Stomach (tissue), 4 donors: ENCODE measurements around the gene MIPEP.

Experiments used
- CTCF ChIP-seq, 7 experiments: fragments of 450-650 bp in 4 of 7; fragments of 200-600 bp in 3 of 7; sonication (generic) in 3 of 7; IDR thresholded peaks; one replicate each; pipeline ENCODE4 v1.5.1; 2016 to 2019; ENCODE audit warnings: antibody characterized with exemption in 7 of 7, control low read depth in 2 of 7, mild to moderate bottlenecking in 1 of 7
- EP300 ChIP-seq: sonication (generic); formaldehyde crosslinking; IDR thresholded peaks from one replicate; pipeline ENCODE4 v1.6.1; 2017; ENCODE audit warnings: antibody characterized with exemption
- POLR2A ChIP-seq, 4 donors: fragments of 450-650 bp; IDR thresholded peaks; one replicate each; pipeline ENCODE4 v1.6.1; 2016; ENCODE audit warnings: antibody characterized with exemption in 4 of 4, control low read depth in 2 of 4, mild to moderate bottlenecking in 1 of 4, moderate library complexity in 1 of 4
- POLR2AphosphoS5 ChIP-seq, 3 donors: sonication (generic); formaldehyde crosslinking; IDR thresholded peaks; one replicate each; pipeline ENCODE4 v1.6.1; 2016; ENCODE audit warnings: antibody characterized with exemption in 3 of 3

- TF ChIP-seq CTCF (IDR thresholded peaks at IDR 0.05), result no peak
- TF ChIP-seq POLR2A (IDR thresholded peaks at IDR 0.05), result no peak
- TF ChIP-seq POLR2AphosphoS5 (IDR thresholded peaks at IDR 0.05), result no peak
- TF ChIP-seq EP300, result no peak
These were observed 204.6 kb downstream of the MIPEP start for GRCh38 chr13:23684647-23685046.
